NCI-H1105 (cell line): Measurements from ENCODE around the gene SNRPD2.
"Not testable (repeated sequence)": the region's sequence is repeated elsewhere in the genome, so short reads cannot be mapped to it uniquely, and the experiment has no call there.

ENCODE experiments used
- DNase-seq: peaks from one replicate; lab custom pipeline; 2025; lab: John Stamatoyannopoulos, UW

SNRPD2 gene

GRCh38 chr19:45705115-45705514 is 13.4 kb upstream of the SNRPD2 start:
- no peak for DNase-seq

DNA sequence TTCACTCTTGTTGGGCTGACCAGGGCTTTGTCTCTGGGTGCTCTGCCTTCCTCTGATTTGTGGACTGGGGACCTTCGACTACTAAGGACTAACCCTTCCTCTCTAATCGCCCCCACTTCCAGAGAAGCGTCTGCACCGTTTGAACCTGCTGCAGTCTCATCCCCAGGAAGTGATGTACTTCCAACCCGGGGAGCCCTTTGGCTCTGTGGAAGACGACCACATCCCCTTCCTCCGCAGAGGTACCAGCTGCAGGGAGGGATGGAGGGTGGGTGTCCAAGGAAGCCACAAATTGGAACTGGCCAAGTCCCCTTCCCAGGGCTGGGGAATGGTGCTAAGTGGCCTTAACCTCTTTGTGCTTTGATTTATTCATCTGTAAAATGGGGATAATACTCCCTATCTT is 9.9 kb upstream of the SNRPD2 start:
- DNase-seq: no peak

- peak; percentile 48 for DNase-seq
These were observed 1.5 kb upstream of the SNRPD2 start for GRCh38 chr19:45693106-45693788.

GRCh38 chr19:45692187-45693105 is 693 bp upstream of the SNRPD2 start, which contains the start of gene QPCTL:
Gene QPCTL (plus strand): TSS chr19:45692666. CDS start chr19:45692704, 38 bp downstream.
- peak; percentile 100 for DNase-seq

- no peak for DNase-seq
These were observed 4.2 kb downstream of the SNRPD2 start for GRCh38 chr19:45687599-45687998.

DNA sequence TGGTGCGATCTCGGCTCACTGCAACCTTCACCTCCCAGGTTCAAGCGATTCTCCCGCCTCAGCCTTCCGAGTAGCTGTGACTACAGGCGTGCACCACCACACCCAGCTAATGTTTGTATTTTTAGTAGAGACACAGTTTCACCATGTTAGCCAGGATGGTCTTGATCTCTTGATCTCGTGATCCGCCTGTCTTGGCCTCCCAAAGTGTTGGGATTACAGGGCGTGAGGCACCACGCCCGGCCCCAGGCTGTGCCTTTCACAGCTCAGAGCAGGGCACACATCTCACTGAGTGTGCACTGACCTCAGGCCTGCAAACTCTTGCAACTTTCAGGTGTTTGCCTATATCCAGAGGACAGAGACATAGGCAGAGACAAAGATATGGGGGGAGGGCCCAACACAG is 6.7 kb downstream of the SNRPD2 start:
- DNase-seq: not testable (repeated sequence)

- DNase-seq: no peak
These were observed 8.8 kb downstream of the SNRPD2 start for GRCh38 chr19:45682908-45683307.

GRCh38 chr19:45682117-45682516 is 9.6 kb downstream of the SNRPD2 start:
- no peak for DNase-seq

DNA sequence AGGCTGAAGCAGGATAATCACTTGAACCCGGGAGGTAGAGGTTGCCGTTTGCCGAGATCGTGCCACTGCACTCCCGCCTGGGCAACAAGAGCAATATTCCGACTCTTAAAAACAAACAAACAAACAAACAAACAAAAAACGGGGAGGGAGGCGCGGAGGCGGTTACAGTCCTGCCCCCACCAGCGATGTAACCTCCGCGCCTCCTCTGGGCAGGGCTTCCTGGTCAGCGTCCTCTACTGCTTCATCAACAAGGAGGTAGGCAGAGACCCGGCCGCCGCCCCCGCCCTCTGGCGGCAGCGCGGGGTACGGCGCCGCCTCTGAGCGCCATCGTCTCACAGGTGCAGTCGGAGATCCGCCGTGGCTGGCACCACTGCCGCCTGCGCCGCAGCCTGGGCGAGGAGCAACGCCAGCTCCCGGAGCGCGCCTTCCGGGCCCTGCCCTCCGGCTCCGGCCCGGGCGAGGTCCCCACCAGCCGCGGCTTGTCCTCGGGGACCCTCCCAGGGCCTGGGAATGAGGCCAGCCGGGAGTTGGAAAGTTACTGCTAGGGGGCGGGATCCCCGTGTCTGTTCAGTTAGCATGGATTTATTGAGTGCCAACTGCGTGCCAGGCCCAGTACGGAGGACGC is 10.2 kb downstream of the SNRPD2 start:
- DNase-seq: peak; percentile 81

- peak; percentile 85 for DNase-seq
These were observed 14.2 kb downstream of the SNRPD2 start for GRCh38 chr19:45677351-45678230.

DNA sequence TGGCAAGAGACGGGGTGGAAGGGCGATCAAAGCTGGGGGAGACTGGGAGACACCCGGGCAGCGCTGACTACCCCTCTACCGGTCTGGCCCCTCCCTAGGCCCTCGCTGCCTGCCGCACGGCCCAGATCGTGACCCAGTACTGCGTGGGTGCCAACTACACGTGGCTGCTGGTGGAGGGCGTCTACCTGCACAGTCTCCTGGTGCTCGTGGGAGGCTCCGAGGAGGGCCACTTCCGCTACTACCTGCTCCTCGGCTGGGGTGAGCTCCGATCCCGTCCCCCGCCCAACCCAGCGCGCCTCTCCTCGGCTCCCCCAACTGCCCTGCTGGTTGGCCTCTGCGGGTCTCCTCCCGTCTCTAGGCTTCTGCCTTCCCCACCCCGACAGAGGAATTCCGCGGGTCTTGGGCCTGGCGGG is 14.9 kb downstream of the SNRPD2 start:
- DNase-seq: no peak

DNA sequence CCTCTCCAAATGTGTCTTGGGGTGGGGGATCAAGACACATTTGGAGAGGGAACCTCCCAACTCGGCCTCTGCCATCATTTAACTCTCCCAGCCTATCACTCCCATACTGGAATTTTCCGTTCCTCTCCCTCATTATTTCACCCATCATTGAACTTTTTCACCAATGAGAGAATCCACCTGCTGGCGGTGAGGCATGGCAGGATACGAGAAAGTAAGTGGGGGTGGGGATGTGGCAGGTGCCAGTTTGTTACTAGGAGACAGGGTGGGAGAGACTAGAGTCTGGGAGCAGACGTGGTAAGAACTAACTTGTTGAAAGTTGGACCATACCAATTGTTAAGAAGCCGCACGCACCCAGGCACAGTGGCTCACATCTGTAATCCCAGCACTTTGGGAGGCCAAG is 16.8 kb downstream of the SNRPD2 start:
- DNase-seq: peak; percentile 27

DNA sequence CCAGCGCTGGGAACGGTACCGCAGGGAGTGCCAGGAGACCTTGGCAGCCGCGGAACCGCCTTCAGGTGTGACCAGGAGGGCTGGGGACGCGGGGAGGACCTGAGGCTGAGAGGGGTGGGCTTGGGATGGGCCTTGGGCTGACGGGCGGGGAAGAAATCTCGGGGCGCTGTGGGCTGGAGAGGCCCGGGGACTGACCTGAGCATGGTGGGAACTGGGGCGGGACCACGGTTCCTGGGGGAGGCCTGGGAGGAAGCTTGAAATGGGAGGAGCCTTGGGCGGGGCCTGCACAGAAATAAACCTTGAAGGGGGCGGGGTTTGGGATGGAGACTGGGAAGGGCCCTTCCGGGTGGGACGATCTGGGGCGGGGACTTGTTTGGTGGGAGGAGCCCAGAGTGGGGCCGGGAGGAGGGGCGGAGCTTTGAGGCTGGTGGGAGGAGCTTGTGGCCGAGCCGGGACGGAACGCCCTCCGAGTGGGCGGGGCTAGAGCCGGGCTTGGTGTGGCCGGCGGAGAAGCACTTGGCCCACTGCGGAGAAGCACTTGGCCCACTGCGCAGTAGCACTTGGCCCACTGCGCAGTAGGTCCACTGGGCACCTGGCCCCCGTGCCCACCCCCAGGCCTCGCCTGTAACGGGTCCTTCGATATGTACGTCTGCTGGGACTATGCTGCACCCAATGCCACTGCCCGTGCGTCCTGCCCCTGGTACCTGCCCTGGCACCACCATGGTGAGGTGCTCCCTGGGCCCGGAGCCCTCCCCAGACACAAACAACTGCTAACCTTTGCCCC is 20.9 kb downstream of the SNRPD2 start:
- DNase-seq: no peak

DNA sequence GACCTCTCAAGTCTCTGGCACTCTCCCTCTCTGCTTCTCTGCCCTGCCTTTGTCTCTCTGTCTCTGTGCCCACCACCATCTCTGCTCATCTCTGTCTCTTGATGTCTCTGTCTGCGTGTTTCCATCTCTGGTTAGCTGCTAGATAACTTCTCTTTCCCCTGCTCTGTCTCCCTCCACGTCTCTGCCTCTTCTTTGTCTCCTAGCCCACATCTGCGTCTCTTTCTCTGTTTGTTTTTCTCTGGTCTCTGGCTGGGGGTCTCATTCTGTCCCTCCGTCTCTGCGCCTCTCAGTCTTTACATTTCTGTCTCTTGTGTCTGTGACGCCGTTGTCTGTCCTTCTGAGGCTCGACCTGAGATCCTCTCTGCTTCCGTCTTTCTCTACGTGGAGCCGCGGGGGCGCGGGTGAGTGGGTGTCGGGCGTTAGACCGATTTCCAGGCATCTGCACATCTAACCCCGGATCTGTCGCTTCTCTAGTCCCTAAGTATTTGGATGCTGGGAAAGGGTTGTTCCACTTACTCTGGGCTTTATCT is 23.3 kb downstream of the SNRPD2 start:
- no peak for DNase-seq

DNA sequence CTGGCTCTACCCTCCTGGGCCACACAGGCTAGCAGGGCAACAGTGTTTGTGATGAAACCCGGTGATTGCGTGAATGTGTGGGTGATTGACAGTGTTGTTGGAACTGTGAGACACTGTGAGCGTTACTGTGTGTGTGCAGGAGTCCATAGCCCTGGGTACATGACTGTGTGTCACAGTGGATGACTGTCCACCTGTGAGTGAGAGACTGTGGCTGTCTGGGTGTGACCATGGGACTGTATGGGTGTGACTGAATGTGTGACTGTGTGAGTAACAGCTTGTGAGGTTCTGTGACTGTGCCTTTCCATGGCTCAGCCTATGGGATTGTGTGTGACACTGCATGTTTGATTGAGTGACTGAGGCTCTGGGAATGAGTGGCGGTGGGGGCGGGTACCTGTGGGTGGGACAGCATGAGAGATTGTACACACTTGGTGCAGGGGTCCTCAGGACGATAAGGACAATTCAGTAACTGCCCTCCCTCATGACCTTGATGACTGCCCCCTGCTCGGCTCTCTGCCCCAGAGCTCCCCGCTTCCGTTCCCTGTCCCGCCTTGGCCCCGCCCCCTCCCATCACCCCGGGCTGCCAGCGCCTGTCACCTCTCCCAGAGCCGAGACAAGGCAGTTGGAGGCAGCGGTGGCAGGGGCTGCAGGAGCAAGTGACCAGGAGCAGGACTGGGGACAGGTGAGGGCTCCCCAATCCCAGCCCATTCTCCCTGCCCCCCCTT is 24.0 kb downstream of the SNRPD2 start, which contains the start of gene GIPR:
TSS of gene GIPR (plus strand) at position 602 of the 722 bp plus-strand sequence. CDS start 1,300 bp downstream, outside the sequence.
- no peak for DNase-seq

- no peak for DNase-seq
These were observed 27.2 kb downstream of the SNRPD2 start for GRCh38 chr19:45664575-45664974.

DNA sequence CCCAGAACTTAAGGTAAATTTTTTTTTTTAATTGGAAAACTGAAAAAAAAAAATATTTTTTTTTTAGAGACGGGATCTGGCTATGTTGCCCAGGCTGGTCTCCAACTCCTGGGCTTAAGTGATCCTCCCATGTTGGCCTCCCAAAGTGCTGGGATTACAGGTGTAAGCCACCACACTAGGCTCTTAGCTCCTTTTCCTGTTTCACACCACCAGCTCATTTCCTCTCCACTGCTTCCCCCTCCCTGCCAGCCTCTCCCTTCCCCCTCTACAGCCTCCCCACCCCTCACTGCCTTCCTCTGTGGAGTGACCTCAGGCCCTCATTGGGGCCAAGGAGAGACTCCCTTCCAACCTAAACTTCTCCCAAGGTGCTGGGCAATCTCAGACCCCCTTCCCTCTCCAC is 28.0 kb downstream of the SNRPD2 start:
- no peak for DNase-seq

GRCh38 chr19:45660636-45661035 is 31.1 kb downstream of the SNRPD2 start:
- DNase-seq: no peak

DNA sequence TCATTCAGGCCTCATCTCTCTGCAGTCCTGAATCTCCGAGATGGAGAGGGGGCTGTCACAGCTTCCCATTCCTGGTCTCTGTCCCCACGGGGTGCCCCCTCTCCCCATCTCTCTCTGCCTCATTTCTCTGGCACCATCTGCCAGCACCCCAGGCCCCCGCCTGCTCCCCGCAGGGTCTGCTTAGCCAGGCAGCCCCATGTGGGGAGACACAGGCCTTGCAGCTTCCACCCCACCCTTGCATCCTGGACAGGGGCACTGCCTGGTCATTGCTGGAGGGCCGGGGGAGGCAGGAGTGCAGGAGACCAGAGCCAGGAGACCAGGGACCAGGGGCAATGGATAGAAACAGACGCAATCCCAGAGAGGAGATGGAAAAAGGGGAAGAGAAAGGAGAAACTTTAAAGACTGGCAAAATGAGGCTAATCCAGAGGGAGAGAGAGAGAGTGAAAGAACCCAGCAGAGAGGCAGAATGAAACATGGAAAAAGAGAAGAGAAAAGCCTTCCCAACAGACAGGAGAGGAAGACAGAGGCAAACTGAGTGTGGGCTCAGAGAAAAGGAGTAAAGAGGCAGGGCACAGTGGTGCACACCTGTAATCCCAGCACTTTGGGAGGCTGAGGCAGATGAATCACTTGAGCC is 32.5 kb downstream of the SNRPD2 start:
- no peak for DNase-seq
